Measurements from ENCODE around the gene NR5A2.

NR5A2 gene

GRCh38 chr1:200036619-200037270, 9.2 kb downstream of the NR5A2 start:
- DNase-seq: no peak

GRCh38 chr1:200037501-200037900, 10.0 kb downstream of the NR5A2 start:
- no peak for DNase-seq

- no peak for DNase-seq
Measured at GRCh38 chr1:200037904-200038303, 10.4 kb downstream of the NR5A2 start.

GRCh38 chr1:200038325-200038980, 10.9 kb downstream of the NR5A2 start:
- DNase-seq: no peak

GRCh38 chr1:200038981-200039848, 11.7 kb downstream of the NR5A2 start:
- DNase-seq: no peak

GRCh38 chr1:200039849-200040474, 12.5 kb downstream of the NR5A2 start:
- no peak for DNase-seq

GRCh38 chr1:200040481-200041138, 13.1 kb downstream of the NR5A2 start:
- no peak for DNase-seq

GRCh38 chr1:200041337-200042118, 14.0 kb downstream of the NR5A2 start:
- no peak for DNase-seq

GRCh38 chr1:200042119-200042551, 14.6 kb downstream of the NR5A2 start:
- DNase-seq: no peak

- no peak for DNase-seq
Measured at GRCh38 chr1:200042552-200043335, 15.2 kb downstream of the NR5A2 start.

GRCh38 chr1:200043336-200043668, 15.8 kb downstream of the NR5A2 start:
- no peak for DNase-seq

GRCh38 chr1:200046115-200046514, 18.6 kb downstream of the NR5A2 start:
- DNase-seq: no peak

- no peak for DNase-seq
Measured at GRCh38 chr1:200048244-200048643, 20.7 kb downstream of the NR5A2 start.

GRCh38 chr1:200049810-200050209, 22.3 kb downstream of the NR5A2 start:
- DNase-seq: no peak

GRCh38 chr1:200051620-200052019, 24.1 kb downstream of the NR5A2 start:
- DNase-seq: no peak

- no peak for DNase-seq
Measured at GRCh38 chr1:200053091-200053490, 25.6 kb downstream of the NR5A2 start.

- no peak for DNase-seq
Measured at GRCh38 chr1:200053646-200054045, 26.1 kb downstream of the NR5A2 start.

- DNase-seq: no peak
Measured at GRCh38 chr1:200058341-200058740, 30.8 kb downstream of the NR5A2 start.

- no peak for DNase-seq
Measured at GRCh38 chr1:200062143-200062542, 34.6 kb downstream of the NR5A2 start.

- no peak for DNase-seq
Measured at GRCh38 chr1:200072636-200073285, 45.3 kb downstream of the NR5A2 start.

- DNase-seq: no peak
Measured at GRCh38 chr1:200073286-200073637, 45.8 kb downstream of the NR5A2 start.
